Endothelial cell of umbilical vein (primary cell): Measurements from ENCODE around the gene CHURC1. TPM values are rescaled to one million over a fixed set of nuclear protein-coding genes. Genes with fewer than 3 reads are reported as not detected.

ENCODE experiments used
- BruUV-seq: library from RNA; stranded (reverse); fragments of 400-500 nt; replicated peaks from 2 replicates; lab custom pipeline; 2021; lab: Mats Ljungman, UMichigan
- CTCF ChIA-PET: fragments of 300-600, 350-600 bp; sonication (Branson Sonifier 250); formaldehyde crosslinking; loops from one replicate; lab custom pipeline; 2021; ENCODE audit warnings: antibody characterized with exemption, inconsistent platforms; lab: Charles Lee
- POLR2A ChIA-PET: fragments of 300-600, 350-600 bp; sonication (Branson Sonifier 250); formaldehyde crosslinking; loops from one replicate; lab custom pipeline; 2021; ENCODE audit warnings: antibody characterized with exemption, inconsistent platforms; lab: Charles Lee
- DNase-seq: peaks from one replicate; pipeline ENCODE4 v3.0.0-alpha.2; 2011; ENCODE audit warnings: low read depth, low spot score
- FAIRE-seq: peaks from 2 replicates; lab custom pipeline; 2011; peaks lifted over from hg19 to GRCh38; lab: Jason Lieb, UNC
- H2AFZ ChIP-seq: 2 replicates; pipeline ENCODE4 v1.6.0; 2012; ENCODE audit warnings: low read depth, low read length, control low read depth, inconsistent platforms
- H3K27ac ChIP-seq: 2 replicates; pipeline ENCODE4 v1.5.1; 2011; ENCODE audit warnings: low read depth, mild to moderate bottlenecking, control low read depth, low read length, moderate library complexity; ENCODE audit not compliant: insufficient read depth
- H3K27me3 ChIP-seq, 2 experiments: 2 replicates each; pipeline versions ENCODE4 v1.6.0 to v1.6.1; 2011; ENCODE audit warnings: low read length in 2 of 2, mixed read lengths in 1 of 2; ENCODE audit not compliant: control insufficient read depth in 2 of 2, insufficient read depth in 2 of 2
- H3K36me3 ChIP-seq, 2 experiments: 2 replicates in 1 of 2; 3 replicates in 1 of 2; pipeline ENCODE4 v1.5.1; 2011; ENCODE audit warnings: low read length in 2 of 2, mild to moderate bottlenecking in 1 of 2, moderate library complexity in 1 of 2; ENCODE audit not compliant: control insufficient read depth in 2 of 2, insufficient read depth in 2 of 2; ENCODE audit errors: extremely low read depth in 1 of 2
- H3K4me1 ChIP-seq: 3 replicates; pipeline ENCODE4 v1.5.1; 2011; ENCODE audit warnings: mild to moderate bottlenecking, low read length; ENCODE audit not compliant: control insufficient read depth, insufficient read depth; ENCODE audit errors: extremely low read depth
- H3K4me2 ChIP-seq: 2 replicates; pipeline ENCODE4 v1.6.1; 2011; ENCODE audit warnings: low read length, control low read depth, mixed read lengths; ENCODE audit not compliant: insufficient read depth
- H3K4me3 ChIP-seq, 3 experiments: fragments of 200-600 bp in 1 of 3; sonication (generic), shearing (Covaris generic) in 1 of 3; replicated peaks in 1 of 3; 2 replicates each; pipeline ENCODE4 v1.5.1; 2011 to 2016; ENCODE audit warnings: control low read depth in 3 of 3, low read length in 3 of 3, mild to moderate bottlenecking in 2 of 3, inconsistent platforms in 1 of 3, low read depth in 1 of 3, moderate library complexity in 1 of 3; ENCODE audit not compliant: insufficient read depth in 1 of 3
- H3K79me2 ChIP-seq: 2 replicates; pipeline ENCODE4 v1.6.0; 2012; ENCODE audit warnings: low read length, inconsistent platforms; ENCODE audit not compliant: control insufficient read depth, insufficient read depth
- H3K9ac ChIP-seq: replicated peaks from 2 replicates; pipeline ENCODE3; 2011; ENCODE audit warnings: low read length, control low read depth; ENCODE audit not compliant: insufficient read depth; ENCODE audit errors: extremely low read depth
- H3K9me1 ChIP-seq: replicated peaks from 3 replicates; pipeline ENCODE4 v1.6.0; 2011; ENCODE audit warnings: mild to moderate bottlenecking, low read length; ENCODE audit not compliant: control insufficient read depth, insufficient read depth; ENCODE audit errors: extremely low read depth
- H3K9me3 ChIP-seq: replicated peaks from 2 replicates; pipeline ENCODE4 v1.5.1; 2012; ENCODE audit warnings: low read length, inconsistent platforms; ENCODE audit not compliant: control insufficient read depth, insufficient read depth
- H4K20me1 ChIP-seq: replicated peaks from 2 replicates; pipeline ENCODE3; 2011; ENCODE audit warnings: mild to moderate bottlenecking, low read length; ENCODE audit not compliant: control insufficient read depth, insufficient read depth; ENCODE audit errors: extremely low read depth
- CTCF ChIP-seq, 2 donors: IDR thresholded peaks; 1 replicate in 1 of 2; 2 replicates in 1 of 2; pipeline ENCODE4 v1.5.1; 2011; ENCODE audit warnings: low read length in 2 of 2, mild to moderate bottlenecking in 2 of 2, moderate library complexity in 2 of 2, control low read depth in 1 of 2, inconsistent platforms in 1 of 2, low read depth in 1 of 2; ENCODE audit not compliant: insufficient read depth in 1 of 2; ENCODE audit errors: extremely low read depth in 1 of 2
- EZH2 ChIP-seq: IDR thresholded peaks from 2 replicates; pipeline ENCODE4 v1.6.1; 2012; ENCODE audit warnings: borderline replicate concordance, low read depth, mild to moderate bottlenecking, moderate library complexity, low read length, inconsistent platforms; ENCODE audit not compliant: severe bottlenecking
- FOS ChIP-seq: IDR thresholded peaks from 2 replicates; pipeline ENCODE4 v1.6.1; 2011; ENCODE audit warnings: mild to moderate bottlenecking, low read length, moderate library complexity, borderline replicate concordance; ENCODE audit not compliant: insufficient read depth
- GATA2 ChIP-seq: IDR thresholded peaks from 2 replicates; pipeline ENCODE4 v1.7.0; 2011; ENCODE audit warnings: low read depth, mild to moderate bottlenecking, moderate library complexity, mixed read lengths, low read length; ENCODE audit not compliant: insufficient read length, insufficient read depth
- JUN ChIP-seq: IDR thresholded peaks from 2 replicates; pipeline ENCODE4 v1.6.1; 2011; ENCODE audit warnings: borderline replicate concordance, low read depth; ENCODE audit not compliant: insufficient read length, insufficient read depth
- MAX ChIP-seq: IDR thresholded peaks from 2 replicates; pipeline ENCODE4 v1.6.1; 2011; ENCODE audit not compliant: insufficient read depth, insufficient read length
- MYC ChIP-seq: IDR thresholded peaks from one replicate; pipeline ENCODE4 v1.6.1; 2011; ENCODE audit warnings: mild to moderate bottlenecking, low read depth, low read length
- POLR2A ChIP-seq: IDR thresholded peaks from 2 replicates; pipeline ENCODE4 v1.6.1; 2012; ENCODE audit warnings: low read depth, mild to moderate bottlenecking, control low read depth, low read length
- POLR2AphosphoS5 ChIP-seq: IDR thresholded peaks from 2 replicates; pipeline ENCODE4 v1.6.1; 2012; ENCODE audit warnings: low read depth, mild to moderate bottlenecking, control low read depth, low read length, moderate library complexity; ENCODE audit not compliant: insufficient read depth
- dilution Hi-C: fragments of 300-500 bp; cut with MboI; formaldehyde crosslinking; loops from one replicate; pipeline ENCODE4 v1.15.0; 2019; ENCODE audit warnings: low sequenced_read_pairs; ENCODE audit not compliant: extremely low pct_ligation_motif_present
- intact Hi-C: fragments of 100-400 bp; cut with micrococcal nuclease; formaldehyde crosslinking; loops from one replicate; pipeline ENCODE4 v1.10.0; 2022
- polyA plus RNA-seq, 4 experiments: library from polyadenylated mRNA; depleted of rRNA in 3 of 4; stranded (reverse) in 3 of 4; unstranded in 1 of 4; fragments of >200 nt; gene quantifications; 2 replicates each; pipeline versions ENCODE4 v1.2.1 to v1.2.3, GENCODE V29; 2011 to 2012; ENCODE audit warnings: missing spikeins in 1 of 4
- total RNA-seq: library from RNA; stranded (reverse); gene quantifications from 2 replicates; pipeline ENCODE4 v1.2.3, GENCODE V29; 2021

Gene CHURC1
- total and polyA plus RNA-seq, 2 donors (not counting 3 experiments of a cell fraction or from before 2014, with no cell fraction given), result 44.4 to 62.2 TPM

- DNase-seq, result no peak
- dilution Hi-C loops, result no loop called here
- no peaks in the 10 kb centered on the region for H3K4me1 ChIP-seq
Measured at GRCh38 chr14:64926398-64926995, 12.2 kb downstream of the CHURC1 start.

More at GRCh38 chr14:64926398-64926995, 12.2 kb downstream of the CHURC1 start:
- BruUV-seq, result no TSS peak
- ChIA-PET POLR2A (no interaction called here), CTCF (interaction anchor here (2.4 to 3.9 kb wide), 2 partner anchors 9 to 16 kb away, joined by 10 to 15 read pairs; no protein-coding TSS in a partner anchor)
- Histone ChIP-seq H3K9me1 (no peaks in the 10 kb centered on the region), H3K4me3 (no peak overlapping the region), H3K9me3 (no peaks in the 10 kb centered on the region), H3K4me2 (no peak overlapping the region), H3K36me3 (peaks cover 3 to 8% of the 10 kb centered on the region in 2 experiments), H3K27me3 (no peaks in the 10 kb centered on the region), H3K27ac (no peak overlapping the region), H3K79me2 (no peaks in the 10 kb centered on the region), H2AFZ (no peak overlapping the region), H4K20me1 (no peaks in the 10 kb centered on the region), H3K9ac (no peak overlapping the region)
- no peak for FAIRE-seq
- intact Hi-C loops, result no loop called here
- TF ChIP-seq JUN, result no peak
- TF ChIP-seq MYC, result no peak
- no peak for TF ChIP-seq POLR2AphosphoS5
- TF ChIP-seq FOS, result no peak
- no peak for TF ChIP-seq MAX
- no peak for TF ChIP-seq GATA2
- TF ChIP-seq POLR2A, result no peak
- no peak for TF ChIP-seq EZH2
- TF ChIP-seq CTCF (IDR thresholded peaks at IDR 0.05; ENCODE audit: extremely low read depth in 1 of 2, insufficient read depth in 1 of 2, low read depth in 1 of 2, low read length in 2 of 2), result no peak
